Keratinocyte (primary cell): Measurements from ENCODE around the gene NAALADL2. TPM values are rescaled to one million over a fixed set of nuclear protein-coding genes. Genes with fewer than 3 reads are reported as not detected.

Source experiments
- DNase-seq: peaks from one replicate; pipeline ENCODE4 v3.0.0-alpha.2; 2011; ENCODE audit warnings: low read depth, missing footprints, low spot score
- FAIRE-seq: peaks from 2 replicates; lab custom pipeline; 2011; peaks lifted over from hg19 to GRCh38; lab: Jason Lieb, UNC
- H2AFZ ChIP-seq: 2 replicates; pipeline ENCODE4 v1.6.0; 2012; ENCODE audit warnings: low read length, control low read depth, inconsistent platforms; ENCODE audit not compliant: control insufficient read depth
- H3K27ac ChIP-seq: 2 replicates; pipeline ENCODE4 v1.5.1; 2011; ENCODE audit warnings: low read length; ENCODE audit not compliant: control insufficient read depth, insufficient read depth
- H3K27me3 ChIP-seq: 3 replicates; pipeline ENCODE4 v1.6.0; 2011; ENCODE audit warnings: low read length; ENCODE audit not compliant: control insufficient read depth, insufficient read depth; ENCODE audit errors: extremely low read depth
- H3K36me3 ChIP-seq, 2 experiments: 2 replicates in 1 of 2; 3 replicates in 1 of 2; pipeline ENCODE4 v1.5.1; 2011; ENCODE audit warnings: low read length in 2 of 2, mild to moderate bottlenecking in 1 of 2; ENCODE audit not compliant: control insufficient read depth in 2 of 2, insufficient read depth in 2 of 2; ENCODE audit errors: extremely low read depth in 1 of 2
- H3K4me1 ChIP-seq: 3 replicates; pipeline ENCODE4 v1.5.1; 2011; ENCODE audit warnings: low read length; ENCODE audit not compliant: control insufficient read depth, insufficient read depth; ENCODE audit errors: extremely low read depth
- H3K4me2 ChIP-seq: 3 replicates; pipeline ENCODE4 v1.6.0; 2011; ENCODE audit warnings: low read depth, low read length; ENCODE audit not compliant: control insufficient read depth, insufficient read depth; ENCODE audit errors: extremely low read depth
- H3K4me3 ChIP-seq, 3 experiments: fragments of 200-600 bp in 1 of 3; sonication (generic) in 1 of 3; 2 replicates in 2 of 3; 3 replicates in 1 of 3; pipeline ENCODE4 v1.5.1; 2011 to 2016; ENCODE audit warnings: low read length in 3 of 3, mild to moderate bottlenecking in 3 of 3, control low read depth in 2 of 3, inconsistent platforms in 1 of 3, low read depth in 1 of 3, mixed read lengths in 1 of 3, mixed run types in 1 of 3, moderate library complexity in 1 of 3; ENCODE audit not compliant: control insufficient read depth in 2 of 3, insufficient read depth in 2 of 3; ENCODE audit errors: extremely low read depth in 1 of 3
- H3K79me2 ChIP-seq: 2 replicates; pipeline ENCODE4 v1.6.0; 2012; ENCODE audit warnings: low read length; ENCODE audit not compliant: control insufficient read depth, insufficient read depth
- H3K9ac ChIP-seq: 3 replicates; pipeline ENCODE4 v1.6.0; 2011; ENCODE audit warnings: low read length; ENCODE audit not compliant: control insufficient read depth, insufficient read depth; ENCODE audit errors: extremely low read depth
- H3K9me1 ChIP-seq: 3 replicates; pipeline ENCODE4 v1.6.0; 2011; ENCODE audit warnings: low read length; ENCODE audit not compliant: control insufficient read depth, insufficient read depth; ENCODE audit errors: extremely low read depth
- H3K9me3 ChIP-seq: 2 replicates; pipeline ENCODE4 v1.5.1; 2012; ENCODE audit warnings: low read depth, low read length; ENCODE audit not compliant: control insufficient read depth
- H4K20me1 ChIP-seq: 3 replicates; pipeline ENCODE4 v1.6.0; 2011; ENCODE audit warnings: low read length; ENCODE audit not compliant: control insufficient read depth, insufficient read depth; ENCODE audit errors: extremely low read depth
- CTCF ChIP-seq, 3 experiments: IDR thresholded peaks in 1 of 3; conservative IDR thresholded peaks in 1 of 3; optimal IDR thresholded peaks in 1 of 3; 2 replicates in 2 of 3; 3 replicates in 1 of 3; pipeline versions ENCODE3 to v1.5.1; 2011; ENCODE audit warnings: low read length in 3 of 3, mild to moderate bottlenecking in 3 of 3, moderate library complexity in 2 of 3, control low read depth in 1 of 3, inconsistent platforms in 1 of 3; ENCODE audit not compliant: insufficient read depth in 2 of 3; ENCODE audit errors: extremely low read depth in 1 of 3
- EZH2 ChIP-seq: IDR thresholded peaks from one replicate; pipeline ENCODE4 v1.6.1; 2012; ENCODE audit warnings: inconsistent platforms, mild to moderate bottlenecking, low read length, moderate library complexity
- dilution Hi-C: fragments of 300-500 bp; cut with MboI; formaldehyde crosslinking; loops from one replicate; pipeline ENCODE4 v1.7.0; 2020; ENCODE audit warnings: low sequenced_read_pairs; ENCODE audit not compliant: extremely low pct_ligation_motif_present
- polyA plus RNA-seq, 5 experiments: library from polyadenylated mRNA; depleted of rRNA in 3 of 5; stranded (reverse) in 3 of 5; stranded (forward) in 1 of 5; unstranded in 1 of 5; fragments of >200 nt; gene quantifications; 1 replicate in 1 of 5; 2 replicates in 3 of 5; 3 replicates in 1 of 5; pipeline versions ENCODE4 v1.2.1 to v1.2.3, GENCODE V29; 2011 to 2012; ENCODE audit warnings: missing spikeins in 2 of 5, low read depth in 1 of 5, low replicate concordance in 1 of 5

Gene NAALADL2
- polyA plus RNA-seq, 1 donor (not counting 4 experiments of a cell fraction or from before 2014, with no cell fraction given), result 0.75 TPM

GRCh38 chr3:175695251-175695650 is 836.1 kb downstream of the NAALADL2 start:
- H3K4me1 ChIP-seq, result no peaks in the 10 kb centered on the region
- TF ChIP-seq EZH2, result no peak
- TF ChIP-seq CTCF (optimal IDR thresholded peaks at IDR 0.05 in 1 of 3, IDR thresholded peaks at IDR 0.05 in 1 of 3, conservative IDR thresholded peaks at IDR 0.05 in 1 of 3; ENCODE audit: extremely low read depth in 1 of 3, insufficient read depth in 2 of 3, low read length in 3 of 3), result no peak
- H3K9me1 ChIP-seq, result no peaks in the 10 kb centered on the region
- no peak overlapping the region for H3K27ac ChIP-seq
- no peak overlapping the region for H3K9ac ChIP-seq
- no peaks in the 10 kb centered on the region for H3K79me2 ChIP-seq
- H3K4me2 ChIP-seq, result no peak overlapping the region
- dilution Hi-C loops, result no loop called here
- no peak overlapping the region for H3K4me3 ChIP-seq
- no peak overlapping the region for H2AFZ ChIP-seq
- DNase-seq (no peak), FAIRE-seq (no peak)
- no peaks in the 10 kb centered on the region for H3K9me3 ChIP-seq
- H3K36me3 ChIP-seq, result no peaks in the 10 kb centered on the region
- no peaks in the 10 kb centered on the region for H3K27me3 ChIP-seq
- H4K20me1 ChIP-seq, result no peaks in the 10 kb centered on the region

GRCh38 chr3:175702956-175703355 is 843.8 kb downstream of the NAALADL2 start:
- no peaks in the 10 kb centered on the region for H4K20me1 ChIP-seq
- DNase-seq (no peak), FAIRE-seq (no peak)
- no peaks in the 10 kb centered on the region for H3K4me1 ChIP-seq
- H3K4me2 ChIP-seq, result no peak overlapping the region
- no peaks in the 10 kb centered on the region for H3K36me3 ChIP-seq
- no peaks in the 10 kb centered on the region for H3K27me3 ChIP-seq
- no peak overlapping the region for H2AFZ ChIP-seq
- H3K9me1 ChIP-seq, result no peaks in the 10 kb centered on the region
- no peak overlapping the region for H3K9ac ChIP-seq
- dilution Hi-C loops, result no loop called here
- no peaks in the 10 kb centered on the region for H3K9me3 ChIP-seq
- no peak overlapping the region for H3K27ac ChIP-seq
- TF ChIP-seq CTCF (optimal IDR thresholded peaks at IDR 0.05 in 1 of 3, IDR thresholded peaks at IDR 0.05 in 1 of 3, conservative IDR thresholded peaks at IDR 0.05 in 1 of 3; ENCODE audit: extremely low read depth in 1 of 3, insufficient read depth in 2 of 3, low read length in 3 of 3) (no peak), EZH2 (no peak)
- no peak overlapping the region for H3K4me3 ChIP-seq
- H3K79me2 ChIP-seq, result no peaks in the 10 kb centered on the region
